H1 (cell line): ENCODE data around the gene CYTIP. TPM values are rescaled to one million over a fixed set of nuclear protein-coding genes. Genes with fewer than 3 reads are reported as not detected.

ENCODE experiments used
- CTCF ChIA-PET: fragments of 300-600 bp; sonication (Branson Sonifier 250); formaldehyde crosslinking; loops from one replicate; lab custom pipeline; 2021; ENCODE audit not compliant: partially characterized antibody; lab: Charles Lee
- POLR2A ChIA-PET: fragments of 300-600 bp; sonication (Branson Sonifier 250); formaldehyde crosslinking; loops from one replicate; lab custom pipeline; 2021; ENCODE audit warnings: inconsistent platforms; ENCODE audit not compliant: partially characterized antibody; lab: Charles Lee
- DNase-seq, 2 experiments: peaks; one replicate each; pipeline versions ENCODE4 v3.0.0 to v3.0.0-alpha.2; 2010 to 2022; ENCODE audit warnings: low spot score in 2 of 2, low read depth in 1 of 2, mixed read lengths in 1 of 2
- FAIRE-seq: peaks from 2 replicates; lab custom pipeline; 2011; peaks lifted over from hg19 to GRCh38; lab: Jason Lieb, UNC
- H2AFZ ChIP-seq: 2 replicates; pipeline ENCODE4 v1.8.1; 2012; ENCODE audit warnings: low read length, inconsistent platforms
- H2AK5ac ChIP-seq: 2 replicates; pipeline ENCODE4 v1.6.1; 2013; ENCODE audit warnings: low read depth, low read length
- H2BK120ac ChIP-seq: replicated peaks from 2 replicates; pipeline ENCODE3; 2013; ENCODE audit warnings: low read depth, low read length, inconsistent platforms
- H2BK12ac ChIP-seq: 2 replicates; pipeline ENCODE4 v1.6.1; 2013; ENCODE audit warnings: low read depth, low read length
- H2BK15ac ChIP-seq: 2 replicates; pipeline ENCODE4 v1.6.1; 2013; ENCODE audit warnings: low read length
- H2BK20ac ChIP-seq: 2 replicates; pipeline ENCODE4 v1.6.1; 2013; ENCODE audit warnings: low read length
- H2BK5ac ChIP-seq: 2 replicates; pipeline ENCODE4 v1.6.1; 2013; ENCODE audit warnings: low read depth, low read length
- H3K14ac ChIP-seq: 2 replicates; pipeline ENCODE4 v1.6.1; 2013; ENCODE audit warnings: inconsistent platforms; ENCODE audit not compliant: insufficient read length
- H3K18ac ChIP-seq: 2 replicates; pipeline ENCODE4 v1.6.1; 2013; ENCODE audit warnings: low read length; ENCODE audit errors: extremely low read depth
- H3K23ac ChIP-seq: 2 replicates; pipeline ENCODE4 v1.6.1; 2013; ENCODE audit warnings: inconsistent platforms; ENCODE audit not compliant: insufficient read length
- H3K23me2 ChIP-seq: 2 replicates; pipeline ENCODE4 v1.6.1; 2013; ENCODE audit warnings: low read depth, low read length
- H3K27ac ChIP-seq: 2 replicates; pipeline ENCODE4 v1.6.1; 2011; ENCODE audit warnings: low read depth, low read length, inconsistent platforms
- H3K27me3 ChIP-seq, 4 experiments: replicated peaks in 1 of 4; 1 replicate in 1 of 4; 2 replicates in 3 of 4; pipeline versions ENCODE4 v1.6.1 to v1.8.1; 2011 to 2013; ENCODE audit warnings: low read length in 3 of 4, mild to moderate bottlenecking in 3 of 4, inconsistent platforms in 2 of 4, mixed read lengths in 2 of 4, moderate library complexity in 1 of 4; ENCODE audit not compliant: control insufficient read depth in 3 of 4, insufficient read depth in 3 of 4; ENCODE audit errors: extremely low read depth in 1 of 4
- H3K36me3 ChIP-seq, 4 experiments: 2 replicates each; pipeline versions ENCODE4 v1.6.1 to v1.8.1; 2011 to 2013; ENCODE audit warnings: mild to moderate bottlenecking in 4 of 4, low read length in 3 of 4, moderate library complexity in 2 of 4, control low read depth in 1 of 4, inconsistent platforms in 1 of 4; ENCODE audit not compliant: insufficient read depth in 4 of 4, control insufficient read depth in 2 of 4
- H3K4ac ChIP-seq: replicated peaks from 2 replicates; pipeline ENCODE3; 2013; ENCODE audit warnings: low read length, low read depth, mixed read lengths, inconsistent platforms; ENCODE audit not compliant: insufficient read length
- H3K4me1 ChIP-seq, 4 experiments: replicated peaks in 1 of 4; 1 replicate in 1 of 4; 2 replicates in 3 of 4; pipeline versions ENCODE4 v1.6.1 to v1.8.1; 2011 to 2013; ENCODE audit warnings: low read length in 3 of 4, inconsistent platforms in 2 of 4, mixed read lengths in 1 of 4; ENCODE audit not compliant: insufficient read depth in 4 of 4, control insufficient read depth in 3 of 4
- H3K4me2 ChIP-seq, 2 experiments: 2 replicates each; pipeline versions ENCODE4 v1.6.1 to v1.8.1; 2011 to 2013; ENCODE audit warnings: low read depth in 2 of 2, low read length in 2 of 2, control low read depth in 1 of 2, inconsistent platforms in 1 of 2, mild to moderate bottlenecking in 1 of 2; ENCODE audit not compliant: insufficient read depth in 1 of 2
- H3K4me3 ChIP-seq, 4 experiments: fragments of 200-600, 300-600 bp in 1 of 4; sonication (generic), shearing (Covaris generic), sonication (Bioruptor Twin) in 1 of 4; 2 replicates each; pipeline versions ENCODE4 v1.5.1 to v1.8.1; 2011 to 2016; ENCODE audit warnings: low read length in 4 of 4, low read depth in 3 of 4, control low read depth in 2 of 4, inconsistent platforms in 2 of 4, mild to moderate bottlenecking in 2 of 4, mixed read lengths in 1 of 4, moderate library complexity in 1 of 4; ENCODE audit not compliant: insufficient read depth in 2 of 4; ENCODE audit errors: extremely low read depth in 1 of 4
- H3K56ac ChIP-seq: replicated peaks from 2 replicates; pipeline ENCODE3; 2013; ENCODE audit warnings: low read depth, mild to moderate bottlenecking, mixed read lengths, low read length, inconsistent platforms; ENCODE audit not compliant: insufficient read length
- H3K79me1 ChIP-seq: 2 replicates; pipeline ENCODE4 v1.6.1; 2013; ENCODE audit warnings: low read depth, low read length, control low read depth
- H3K79me2 ChIP-seq, 2 experiments: 2 replicates each; pipeline versions ENCODE4 v1.6.1 to v1.8.1; 2012 to 2013; ENCODE audit warnings: low read length in 2 of 2, mild to moderate bottlenecking in 2 of 2, inconsistent platforms in 1 of 2; ENCODE audit not compliant: insufficient read depth in 2 of 2, control insufficient read depth in 1 of 2
- H3K9ac ChIP-seq, 4 experiments: replicated peaks in 1 of 4; 1 replicate in 1 of 4; 2 replicates in 3 of 4; pipeline versions ENCODE4 v1.6.1 to v1.8.1; 2011 to 2013; ENCODE audit warnings: low read depth in 3 of 4, low read length in 3 of 4, control low read depth in 2 of 4, mild to moderate bottlenecking in 2 of 4, moderate library complexity in 2 of 4, inconsistent platforms in 1 of 4; ENCODE audit errors: extremely low read depth in 1 of 4
- H3K9me3 ChIP-seq, 2 experiments: 2 replicates each; pipeline versions ENCODE4 v1.6.1 to v1.8.1; 2012 to 2013; ENCODE audit warnings: mild to moderate bottlenecking in 2 of 2, moderate library complexity in 2 of 2, control low read depth in 1 of 2, inconsistent platforms in 1 of 2, low read depth in 1 of 2, low read length in 1 of 2, mixed read lengths in 1 of 2; ENCODE audit not compliant: insufficient read depth in 2 of 2
- H4K20me1 ChIP-seq, 2 experiments: replicated peaks in 1 of 2; 2 replicates each; pipeline versions ENCODE3 to v1.8.1; 2011 to 2013; ENCODE audit warnings: inconsistent platforms in 2 of 2, low read length in 2 of 2, mild to moderate bottlenecking in 1 of 2; ENCODE audit not compliant: insufficient read depth in 2 of 2, control insufficient read depth in 1 of 2
- H4K5ac ChIP-seq: 2 replicates; pipeline ENCODE4 v1.6.1; 2013; ENCODE audit warnings: low read length, low read depth, mixed read lengths, inconsistent platforms; ENCODE audit not compliant: insufficient read length
- H4K8ac ChIP-seq: 2 replicates; pipeline ENCODE4 v1.8.0; 2013; ENCODE audit warnings: mild to moderate bottlenecking, moderate library complexity, low read length, inconsistent platforms; ENCODE audit not compliant: insufficient read depth; ENCODE audit errors: extremely low read depth
- H4K91ac ChIP-seq: replicated peaks from 2 replicates; pipeline ENCODE3; 2013; ENCODE audit warnings: low read length, mixed read lengths, inconsistent platforms; ENCODE audit not compliant: insufficient read length
- BACH1 ChIP-seq: IDR thresholded peaks from 2 replicates; pipeline ENCODE4 v1.6.1; 2012; ENCODE audit warnings: low read length, improper control_type of control experiment
- POLR2A ChIP-seq, 2 experiments: IDR thresholded peaks; 1 replicate in 1 of 2; 2 replicates in 1 of 2; pipeline ENCODE4 v1.6.1; 2011; ENCODE audit warnings: low read depth in 2 of 2, low read length in 2 of 2, mild to moderate bottlenecking in 2 of 2; ENCODE audit errors: control extremely low read depth in 1 of 2
- RAD21 ChIP-seq, 2 experiments: IDR thresholded peaks in 1 of 2; conservative IDR thresholded peaks in 1 of 2; 2 replicates each; pipeline ENCODE4 v1.6.1; 2011; ENCODE audit warnings: low read depth in 2 of 2, low read length in 2 of 2, improper control_type of control experiment in 1 of 2, inconsistent platforms in 1 of 2, mild to moderate bottlenecking in 1 of 2, moderate library complexity in 1 of 2
- WGBS, 2 experiments: shearing (Covaris generic) in 1 of 2; methylation state at CpG; one replicate each; pipeline versions ENCODE4 v1.1.6 to v1.1.7; 2013 to 2015; ENCODE audit warnings: low lambda C conversion rate in 2 of 2, mixed read lengths in 2 of 2, inconsistent platforms in 1 of 2, low coverage in 1 of 2, missing lambda C conversion rate in 1 of 2; ENCODE audit not compliant: insufficient replicate concordance in 2 of 2, insufficient coverage in 1 of 2, insufficient read length in 1 of 2; ENCODE audit errors: extremely low coverage in 1 of 2, missing lambda C conversion rate in 1 of 2; 5-methylcytosine and 5-hydroxymethylcytosine counted together
- polyA plus RNA-seq, 7 experiments: library from polyadenylated mRNA; depleted of rRNA in 3 of 7; stranded (reverse) in 5 of 7; unstranded in 2 of 7; fragments of >200 nt in 5 of 7; fragments of 200-250 nt in 2 of 7; gene quantifications; 1 replicate in 5 of 7; 2 replicates in 1 of 7; 4 replicates in 1 of 7; pipeline versions ENCODE4 v1.2.1 to v1.2.3, GENCODE V29; 2011 to 2013; ENCODE audit warnings: missing spikeins in 2 of 7, mixed read lengths in 2 of 7
- total RNA-seq: library from RNA; stranded (reverse); fragmentation: NEBNext Ultra II Directional; extraction: Animal tissue kit (Norgen Biotek cat#: 25700); gene quantifications from 2 replicates; pipeline ENCODE4 v1.2.1, GENCODE V29; 2021
- TF ChIP-seq, protein P1 (sequence below), 3 experiments: IDR thresholded peaks; 1 replicate in 2 of 3; 2 replicates in 1 of 3; pipeline versions ENCODE4 v1.5.1 to v1.6.1; 2011; ENCODE audit warnings: low read length in 3 of 3, mild to moderate bottlenecking in 3 of 3, inconsistent platforms in 2 of 3, low read depth in 1 of 3, moderate library complexity in 1 of 3; ENCODE audit not compliant: insufficient read depth in 1 of 3; ENCODE audit errors: control extremely low read depth in 1 of 3

The CYTIP gene
- total and polyA plus RNA-seq, 2 of the 8 experiments (the other 6 are each of a cell fraction or from before 2014, with no cell fraction given), result 0.12 TPM; not detected in 1

DNA sequence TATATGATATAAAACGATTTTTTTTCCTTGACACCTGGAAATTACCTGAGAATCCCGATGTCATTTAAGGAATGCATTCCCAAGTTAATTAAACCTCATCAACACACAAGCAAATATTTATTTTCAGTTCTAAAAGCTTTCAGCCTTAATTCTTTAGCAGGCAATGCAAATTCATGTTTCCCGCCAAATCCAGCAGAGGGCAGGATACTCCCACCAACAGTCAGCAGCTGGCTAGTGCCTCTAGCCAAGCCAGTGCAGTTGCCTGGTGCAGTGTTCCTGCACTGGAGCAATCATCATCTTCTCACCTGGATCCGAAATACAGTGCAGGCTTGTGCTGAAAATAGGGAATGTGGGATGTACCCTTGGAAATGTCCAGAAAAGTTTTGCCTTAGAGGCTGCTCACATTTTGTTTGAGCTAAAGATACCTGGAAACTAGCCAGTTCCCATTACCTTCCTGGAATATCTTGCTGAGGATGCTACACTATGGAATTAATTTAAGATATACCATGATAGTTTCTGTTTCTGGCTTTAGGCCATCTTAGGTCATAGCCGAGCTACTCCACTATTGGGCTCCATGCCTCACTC is 48.4 kb upstream of the CYTIP start:
- H2BK20ac ChIP-seq, result no peak overlapping the region
- no peak overlapping the region for H3K18ac ChIP-seq
- H3K36me3 ChIP-seq, result no peaks in the 10 kb centered on the region
- H3K27ac ChIP-seq, result no peak overlapping the region
- no peaks in the 10 kb centered on the region for H4K20me1 ChIP-seq
- no peak overlapping the region for H3K14ac ChIP-seq
- H2AFZ ChIP-seq, result no peak overlapping the region
- H3K4me2 ChIP-seq, result no peak overlapping the region
- FAIRE-seq (peak; percentile 90), DNase-seq (peak; percentile 23 to 71)
- no peaks in the 10 kb centered on the region for H3K79me2 ChIP-seq
- no peaks in the 10 kb centered on the region for H3K4me1 ChIP-seq
- no peaks in the 10 kb centered on the region for H3K79me1 ChIP-seq
- no peak overlapping the region for H3K9ac ChIP-seq
- no peak overlapping the region for H2BK120ac ChIP-seq
- ChIA-PET CTCF (interaction anchor here (0.7 to 3.8 kb wide), 33 partner anchors 9 to 1167 kb away, joined by 3 to 24 read pairs (median 4); partner anchors contain the start of gene ACVR1C), POLR2A (no interaction called here)
- H3K27me3 ChIP-seq, result no peaks in the 10 kb centered on the region
- TF ChIP-seq POLR2A (IDR thresholded peaks at IDR 0.05; ENCODE audit: control extremely low read depth in 1 of 2, low read depth in 2 of 2, low read length in 2 of 2), result no peak
- peak; percentile 78 for TF ChIP-seq BACH1
- peak; percentile 96 to 98 for TF ChIP-seq RAD21 (IDR thresholded peaks at IDR 0.05 in 1 of 2, conservative IDR thresholded peaks at IDR 0.05 in 1 of 2; ENCODE audit: low read depth in 2 of 2, low read length in 2 of 2)
- TF ChIP-seq, protein P1, sequence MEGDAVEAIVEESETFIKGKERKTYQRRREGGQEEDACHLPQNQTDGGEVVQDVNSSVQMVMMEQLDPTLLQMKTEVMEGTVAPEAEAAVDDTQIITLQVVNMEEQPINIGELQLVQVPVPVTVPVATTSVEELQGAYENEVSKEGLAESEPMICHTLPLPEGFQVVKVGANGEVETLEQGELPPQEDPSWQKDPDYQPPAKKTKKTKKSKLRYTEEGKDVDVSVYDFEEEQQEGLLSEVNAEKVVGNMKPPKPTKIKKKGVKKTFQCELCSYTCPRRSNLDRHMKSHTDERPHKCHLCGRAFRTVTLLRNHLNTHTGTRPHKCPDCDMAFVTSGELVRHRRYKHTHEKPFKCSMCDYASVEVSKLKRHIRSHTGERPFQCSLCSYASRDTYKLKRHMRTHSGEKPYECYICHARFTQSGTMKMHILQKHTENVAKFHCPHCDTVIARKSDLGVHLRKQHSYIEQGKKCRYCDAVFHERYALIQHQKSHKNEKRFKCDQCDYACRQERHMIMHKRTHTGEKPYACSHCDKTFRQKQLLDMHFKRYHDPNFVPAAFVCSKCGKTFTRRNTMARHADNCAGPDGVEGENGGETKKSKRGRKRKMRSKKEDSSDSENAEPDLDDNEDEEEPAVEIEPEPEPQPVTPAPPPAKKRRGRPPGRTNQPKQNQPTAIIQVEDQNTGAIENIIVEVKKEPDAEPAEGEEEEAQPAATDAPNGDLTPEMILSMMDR (IDR thresholded peaks at IDR 0.05; ENCODE audit: control extremely low read depth in 1 of 3, insufficient read depth in 1 of 3, low read depth in 1 of 3, low read length in 3 of 3), result peak; percentile 71 to 90 (median 86)
- no peak overlapping the region for H4K5ac ChIP-seq
- WGBS, 2 experiments, result 20% methylated on average over 5 of the region's 5 CpGs; no CpG with 5 or more reads in 1 of the 2 experiments
- H2BK5ac ChIP-seq, result no peak overlapping the region
- H4K91ac ChIP-seq, result no peak overlapping the region
- no peak overlapping the region for H3K56ac ChIP-seq
- H2BK15ac ChIP-seq, result no peak overlapping the region
- no peaks in the 10 kb centered on the region; the same call in 1 of the 2 replicates for H3K23me2 ChIP-seq
- no peaks in the 10 kb centered on the region for H3K9me3 ChIP-seq
- H3K4ac ChIP-seq, result no peak overlapping the region
- no peak overlapping the region for H3K4me3 ChIP-seq
- H4K8ac ChIP-seq, result no peak overlapping the region
- no peak overlapping the region for H2BK12ac ChIP-seq
- H2AK5ac ChIP-seq, result no peak overlapping the region
- no peak overlapping the region for H3K23ac ChIP-seq
